GM23338 (cell line): ENCODE results near the gene FAM168A. TPM values are rescaled to one million over a fixed set of nuclear protein-coding genes. Genes with fewer than 3 reads are reported as not detected.

Source experiments
- ATAC-seq: fragments of 200-7000 bp; cut with Tn5 transposase; 3 replicates; pipeline ENCODE4 v1.9.1; 2020
- DNase-seq: peaks from one replicate; pipeline ENCODE4 v3.0.0-alpha.2; 2015; ENCODE audit warnings: low spot score
- H2AFZ ChIP-seq: fragments of 200-600 bp; sonication (generic); 2 replicates; pipeline ENCODE4 v1.8.0; 2016; ENCODE audit warnings: antibody characterized with exemption, mild to moderate bottlenecking, moderate library complexity
- H3F3A ChIP-seq: fragments of 200-600 bp; sonication (generic); replicated peaks from 2 replicates; pipeline ENCODE4 v1.8.0; 2017; ENCODE audit warnings: antibody characterized with exemption, mixed run types, low read depth
- H3K27ac ChIP-seq: fragments of 200-600 bp; sonication (generic); 2 replicates; pipeline ENCODE4 v1.6.1; 2016; ENCODE audit warnings: low read depth
- H3K27me3 ChIP-seq: fragments of 200-600 bp; sonication (generic); 2 replicates; pipeline ENCODE4 v1.8.0; 2016; ENCODE audit warnings: mild to moderate bottlenecking, mixed run types, moderate library complexity; ENCODE audit not compliant: insufficient read depth
- H3K36me3 ChIP-seq: fragments of 200-600 bp; sonication (generic); 2 replicates; pipeline ENCODE4 v1.8.0; 2016; ENCODE audit warnings: mild to moderate bottlenecking; ENCODE audit not compliant: insufficient read depth
- H3K4me1 ChIP-seq: fragments of 200-600 bp; sonication (generic); 2 replicates; pipeline ENCODE4 v1.8.0; 2016; ENCODE audit warnings: mild to moderate bottlenecking, moderate library complexity; ENCODE audit not compliant: insufficient read depth
- H3K4me2 ChIP-seq: fragments of 200-600 bp; sonication (generic); 2 replicates; pipeline ENCODE4 v1.7.1; 2017; ENCODE audit warnings: mixed run types
- H3K4me3 ChIP-seq: fragments of 200-600 bp; sonication (generic); 2 replicates; pipeline ENCODE4 v1.6.1; 2016; ENCODE audit warnings: mixed run types
- H3K79me2 ChIP-seq: fragments of 200-600 bp; sonication (generic); replicated peaks from 2 replicates; pipeline ENCODE4 v1.8.0; 2017; ENCODE audit warnings: mild to moderate bottlenecking; ENCODE audit not compliant: insufficient read depth
- H3K9me2 ChIP-seq: fragments of 200-600 bp; sonication (generic); 2 replicates; pipeline ENCODE4 v1.8.0; 2017; ENCODE audit not compliant: insufficient read depth
- H4K20me1 ChIP-seq: fragments of 200-600 bp; sonication (generic); replicated peaks from 2 replicates; pipeline ENCODE4 v1.8.0; 2017; ENCODE audit warnings: mild to moderate bottlenecking; ENCODE audit not compliant: insufficient read depth
- H3K27ac Mint-ChIP-seq: 2 replicates; pipeline ENCODE4 v1.8.0; 2020; ENCODE audit warnings: inconsistent platforms, mild to moderate bottlenecking, moderate library complexity, mixed read lengths
- H3K27me3 Mint-ChIP-seq: 3 replicates; pipeline ENCODE4 v1.8.0; 2022; ENCODE audit warnings: low read depth, mild to moderate bottlenecking, moderate library complexity, mixed read lengths, inconsistent platforms; ENCODE audit not compliant: insufficient read depth, poor library complexity
- H3K36me3 Mint-ChIP-seq: 3 replicates; pipeline ENCODE4 v1.8.0; 2021; ENCODE audit warnings: low read depth, mild to moderate bottlenecking, inconsistent platforms, moderate library complexity, mixed read lengths
- H3K4me1 Mint-ChIP-seq: 3 replicates; pipeline ENCODE4 v1.8.0; 2020; ENCODE audit warnings: mild to moderate bottlenecking, inconsistent platforms, mixed read lengths
- H3K4me3 Mint-ChIP-seq: 3 replicates; pipeline ENCODE4 v1.8.0; 2021; ENCODE audit warnings: moderate library complexity, mild to moderate bottlenecking, inconsistent platforms, mixed read lengths
- H3K9me3 Mint-ChIP-seq: 3 replicates; pipeline ENCODE4 v1.8.0; 2020; ENCODE audit warnings: moderate library complexity, mild to moderate bottlenecking, inconsistent platforms, mixed read lengths
- CREB1 ChIP-seq: fragments of 250-450 bp; sonication (Bioruptor Pico); IDR thresholded peaks from 2 replicates; pipeline ENCODE4 v1.5.0; 2020; ENCODE audit warnings: low read depth, mild to moderate bottlenecking, moderate library complexity
- CTCF ChIP-seq, 2 experiments: fragments of 200-600 bp in 1 of 2; sonication (generic) in 1 of 2; conservative IDR thresholded peaks; 2 replicates each; pipeline versions ENCODE4 v1.5.1 to v1.6.1; 2016 to 2017; ENCODE audit warnings: antibody characterized with exemption in 2 of 2, low read depth in 2 of 2, mild to moderate bottlenecking in 2 of 2, moderate library complexity in 1 of 2
- ETS1 ChIP-seq: IDR thresholded peaks from 2 replicates; pipeline ENCODE4 v1.6.1; 2016; ENCODE audit warnings: antibody characterized with exemption
- EZH2 ChIP-seq: fragments of 200-600 bp; sonication (generic); IDR thresholded peaks from one replicate; pipeline ENCODE4 v1.8.0; 2017; ENCODE audit warnings: antibody characterized with exemption, mild to moderate bottlenecking, low read depth; ENCODE audit not compliant: unreplicated experiment
- EZH2phosphoT487 ChIP-seq: fragments of 200-600 bp; sonication (generic); IDR thresholded peaks from one replicate; pipeline ENCODE4 v1.8.1; 2018; ENCODE audit warnings: antibody characterized with exemption; ENCODE audit not compliant: unreplicated experiment
- JUNB ChIP-seq: IDR thresholded peaks from one replicate; pipeline ENCODE4 v1.6.1; 2016; ENCODE audit warnings: antibody characterized with exemption; ENCODE audit not compliant: unreplicated experiment
- NANOG ChIP-seq: IDR thresholded peaks from 2 replicates; pipeline ENCODE4 v1.6.1; 2016; ENCODE audit warnings: antibody characterized with exemption, borderline replicate concordance
- POLR2AphosphoS5 ChIP-seq: IDR thresholded peaks from 2 replicates; pipeline ENCODE4 v1.6.1; 2016; ENCODE audit warnings: antibody characterized with exemption, low read depth
- STAT1 ChIP-seq: IDR thresholded peaks from one replicate; pipeline ENCODE4 v1.6.1; 2016; ENCODE audit warnings: antibody characterized with exemption; ENCODE audit not compliant: unreplicated experiment
- ZNF114 ChIP-seq: fragments of 250-450 bp; sonication (Bioruptor Pico); IDR thresholded peaks from 2 replicates; pipeline ENCODE4 v1.5.0; 2020; ENCODE audit warnings: mild to moderate bottlenecking, moderate library complexity
- ZNF331 ChIP-seq: fragments of 250-450 bp; sonication (Bioruptor Pico); IDR thresholded peaks from 2 replicates; pipeline ENCODE4 v1.5.0; 2020; ENCODE audit warnings: low read depth, mild to moderate bottlenecking, moderate library complexity
- polyA plus RNA-seq: library from polyadenylated mRNA; unstranded; fragments of >200 nt; fragmentation: Nextera tagmentation; extraction: Ambion mirVana; gene quantifications from 2 replicates; pipeline ENCODE4 v1.2.1, GENCODE V29; 2016
- total RNA-seq: library from RNA; depleted of rRNA; stranded (reverse); fragments of >200 nt; shearing (Covaris generic); gene quantifications from 2 replicates; pipeline ENCODE4 v1.2.3, GENCODE V29; 2014
- TF ChIP-seq, protein P1 (sequence below): IDR thresholded peaks from one replicate; pipeline ENCODE4 v1.6.1; 2018; ENCODE audit warnings: antibody characterized with exemption; ENCODE audit not compliant: unreplicated experiment

FAM168A gene
- total and polyA plus RNA-seq, 2 experiments from 2014 or later, result 8.0 to 20.3 TPM

DNA sequence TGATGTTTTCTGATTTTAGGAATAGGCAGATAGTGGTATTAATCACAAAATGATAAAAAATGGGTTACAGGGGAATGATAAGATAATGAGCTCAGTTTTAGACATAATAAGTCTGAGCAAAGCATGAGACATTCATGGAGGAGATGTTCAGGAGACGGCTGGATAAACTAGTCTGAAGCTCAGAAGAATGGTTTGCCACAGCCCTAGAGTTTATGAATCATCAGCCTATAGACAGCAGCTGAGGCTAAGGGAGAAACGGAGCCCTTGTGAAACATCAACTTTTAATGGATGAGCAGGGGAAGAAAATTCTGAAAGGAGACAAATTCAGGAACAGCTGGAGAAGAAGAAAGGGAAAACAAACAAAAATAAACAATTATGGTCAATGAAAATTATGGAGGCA, 134.6 kb downstream of the FAM168A start:
- Histone ChIP-seq H3K4me2 (no peak overlapping the region), H3K79me2 (no peaks in the 10 kb centered on the region; the same call in 1 of the 2 replicates), H3F3A (no peaks in the 10 kb centered on the region), H3K36me3 (no peaks in the 10 kb centered on the region), H3K27ac (no peak overlapping the region), H3K9me2 (no peaks in the 10 kb centered on the region), H2AFZ (no peak overlapping the region), H3K4me3 (no peak overlapping the region), H3K27me3 (no peaks in the 10 kb centered on the region), H4K20me1 (peaks cover 5% of the 10 kb centered on the region; the same call in 1 of the 2 replicates), H3K4me1 (no peaks in the 10 kb centered on the region)
- no peak overlapping the region for H3K27ac Mint-ChIP-seq
- TF ChIP-seq CREB1, result no peak
- no peak for TF ChIP-seq EZH2phosphoT487
- no peak for TF ChIP-seq ZNF114 (CRISPR knock-in tag)
- TF ChIP-seq POLR2AphosphoS5, result no peak
- no peak for TF ChIP-seq EZH2
- H3K36me3 Mint-ChIP-seq, result no peaks in the 10 kb centered on the region
- no peaks in the 10 kb centered on the region for H3K4me1 Mint-ChIP-seq
- no peak overlapping the region for H3K4me3 Mint-ChIP-seq
- H3K27me3 Mint-ChIP-seq, result no peaks in the 10 kb centered on the region
- ATAC-seq (no peak), DNase-seq (no peak)
- H3K9me3 Mint-ChIP-seq, result no peaks in the 10 kb centered on the region

DNA sequence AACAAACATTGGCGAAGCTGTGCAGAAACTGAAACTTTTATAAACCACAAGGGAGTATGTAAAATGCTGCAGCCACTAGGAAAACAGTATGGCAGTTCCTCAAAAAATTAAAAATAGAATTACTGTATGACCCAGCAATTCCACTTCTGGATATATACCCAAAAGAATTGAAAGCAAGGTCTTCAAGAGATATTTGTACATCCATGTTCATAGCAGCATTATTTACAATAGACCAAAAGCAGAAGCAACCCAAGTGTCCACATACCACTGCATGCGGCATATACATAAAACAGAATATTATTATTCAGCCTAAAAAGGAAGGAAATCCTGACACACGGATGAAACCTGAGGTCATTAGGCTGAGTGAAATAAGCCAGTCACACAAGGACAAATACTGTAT, 135.9 kb downstream of the FAM168A start:
- Mint-ChIP-seq H3K36me3 (no peaks in the 10 kb centered on the region), H3K9me3 (no peaks in the 10 kb centered on the region), H3K27ac (no peak overlapping the region), H3K27me3 (no peaks in the 10 kb centered on the region), H3K4me3 (no peak overlapping the region), H3K4me1 (no peaks in the 10 kb centered on the region)
- Histone ChIP-seq H3K4me2 (no peak overlapping the region), H3K36me3 (no peaks in the 10 kb centered on the region), H3K27ac (no peak overlapping the region), H3F3A (no peaks in the 10 kb centered on the region), H3K4me3 (no peak overlapping the region), H3K4me1 (no peaks in the 10 kb centered on the region), H3K9me2 (no peaks in the 10 kb centered on the region), H3K27me3 (no peaks in the 10 kb centered on the region), H2AFZ (no peak overlapping the region), H3K79me2 (no peaks in the 10 kb centered on the region; the same call in 1 of the 2 replicates), H4K20me1 (peaks cover 5% of the 10 kb centered on the region; the same call in 1 of the 2 replicates)
- ATAC-seq (no peak), DNase-seq (no peak)
- TF ChIP-seq JUNB, result no peak
- no peak for TF ChIP-seq ETS1
- no peak for TF ChIP-seq ZNF331
- no peak for TF ChIP-seq CTCF (conservative IDR thresholded peaks at IDR 0.05; ENCODE audit: low read depth in 2 of 2)
- TF ChIP-seq, protein P1, sequence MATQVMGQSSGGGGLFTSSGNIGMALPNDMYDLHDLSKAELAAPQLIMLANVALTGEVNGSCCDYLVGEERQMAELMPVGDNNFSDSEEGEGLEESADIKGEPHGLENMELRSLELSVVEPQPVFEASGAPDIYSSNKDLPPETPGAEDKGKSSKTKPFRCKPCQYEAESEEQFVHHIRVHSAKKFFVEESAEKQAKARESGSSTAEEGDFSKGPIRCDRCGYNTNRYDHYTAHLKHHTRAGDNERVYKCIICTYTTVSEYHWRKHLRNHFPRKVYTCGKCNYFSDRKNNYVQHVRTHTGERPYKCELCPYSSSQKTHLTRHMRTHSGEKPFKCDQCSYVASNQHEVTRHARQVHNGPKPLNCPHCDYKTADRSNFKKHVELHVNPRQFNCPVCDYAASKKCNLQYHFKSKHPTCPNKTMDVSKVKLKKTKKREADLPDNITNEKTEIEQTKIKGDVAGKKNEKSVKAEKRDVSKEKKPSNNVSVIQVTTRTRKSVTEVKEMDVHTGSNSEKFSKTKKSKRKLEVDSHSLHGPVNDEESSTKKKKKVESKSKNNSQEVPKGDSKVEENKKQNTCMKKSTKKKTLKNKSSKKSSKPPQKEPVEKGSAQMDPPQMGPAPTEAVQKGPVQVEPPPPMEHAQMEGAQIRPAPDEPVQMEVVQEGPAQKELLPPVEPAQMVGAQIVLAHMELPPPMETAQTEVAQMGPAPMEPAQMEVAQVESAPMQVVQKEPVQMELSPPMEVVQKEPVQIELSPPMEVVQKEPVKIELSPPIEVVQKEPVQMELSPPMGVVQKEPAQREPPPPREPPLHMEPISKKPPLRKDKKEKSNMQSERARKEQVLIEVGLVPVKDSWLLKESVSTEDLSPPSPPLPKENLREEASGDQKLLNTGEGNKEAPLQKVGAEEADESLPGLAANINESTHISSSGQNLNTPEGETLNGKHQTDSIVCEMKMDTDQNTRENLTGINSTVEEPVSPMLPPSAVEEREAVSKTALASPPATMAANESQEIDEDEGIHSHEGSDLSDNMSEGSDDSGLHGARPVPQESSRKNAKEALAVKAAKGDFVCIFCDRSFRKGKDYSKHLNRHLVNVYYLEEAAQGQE, result no peak
- TF ChIP-seq STAT1, result no peak
- no peak for TF ChIP-seq NANOG
- TF ChIP-seq ZNF114 (CRISPR knock-in tag), result no peak
- TF ChIP-seq POLR2AphosphoS5, result no peak
- TF ChIP-seq CREB1, result no peak
